Esophagus mucosa (tissue), 1 donor: Measurements from ENCODE around the gene MCM6. TPM values are rescaled to one million over a fixed set of nuclear protein-coding genes. Genes with fewer than 3 reads are reported as not detected.

Experiments used
- ATAC-seq: fragments of 200-7000 bp; cut with Tn5 transposase; one replicate; pipeline ENCODE4 v1.9.1; 2020
- total RNA-seq: library from RNA; stranded (reverse); gene quantifications from one replicate; pipeline ENCODE4 v1.2.4, GENCODE V29; 2023
- donor health status: DM: yes; HTN: yes; CAD: no.

Gene MCM6
- total RNA-seq, 1 donor from 2014 or later: 16.4 TPM

DNA sequence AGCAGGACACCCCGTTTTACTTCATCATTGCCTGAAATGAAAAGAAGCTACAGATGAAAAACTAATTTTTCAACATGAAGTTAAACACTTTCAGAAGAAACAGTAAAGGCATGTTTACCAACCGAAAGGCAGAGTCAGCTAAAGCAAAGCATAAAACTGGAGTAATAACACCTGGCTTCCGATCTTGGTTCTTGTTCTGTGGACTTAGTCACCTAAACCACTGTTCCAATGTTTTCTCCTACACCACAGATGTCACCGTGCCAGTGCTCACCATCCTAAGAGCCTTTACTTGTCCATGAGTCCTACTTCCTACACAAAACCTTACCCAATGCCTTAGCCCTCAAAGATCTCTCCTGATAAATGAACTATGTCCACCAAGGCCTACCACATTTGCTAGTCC lies 13.5 kb downstream of the MCM6 start:
- ATAC-seq: no peak

DNA sequence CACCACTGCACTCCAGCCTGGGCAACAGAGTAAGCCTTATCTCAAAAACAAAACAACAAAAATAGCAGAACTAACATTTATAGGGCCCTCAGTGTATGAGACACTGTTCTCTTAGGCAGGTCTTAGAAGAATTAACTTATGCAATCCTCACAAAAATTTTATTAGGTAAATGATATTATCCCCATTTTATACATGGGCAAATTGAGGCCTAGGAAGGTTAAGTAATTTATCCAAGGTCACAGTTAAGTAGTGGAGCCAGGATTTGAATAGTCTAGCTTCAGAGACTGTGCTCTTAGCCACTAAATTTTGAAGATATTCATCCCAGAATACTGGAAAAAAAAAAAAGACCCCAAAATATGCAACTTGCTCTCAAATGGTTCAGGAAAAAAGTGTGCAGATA lies 22.8 kb downstream of the MCM6 start:
- ATAC-seq: no peak

DNA sequence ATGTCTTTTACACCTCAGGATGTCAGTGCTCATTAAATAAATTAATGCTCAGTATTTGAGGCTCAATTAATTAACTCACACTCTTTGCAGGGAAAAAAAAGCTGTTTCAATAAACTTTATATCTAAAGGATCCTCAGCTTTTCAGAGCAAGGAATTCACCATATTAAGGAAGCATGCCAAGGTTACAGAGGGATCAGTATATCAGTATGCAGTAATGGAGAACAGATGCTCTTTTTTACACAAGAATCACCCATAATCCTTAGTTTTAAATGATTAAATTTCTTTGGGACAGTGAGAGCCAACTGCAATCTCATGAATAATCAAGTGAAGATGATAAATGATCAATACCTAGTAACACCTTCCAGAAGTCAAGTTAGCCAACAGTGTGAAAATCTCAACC lies 24.4 kb downstream of the MCM6 start:
- no peak for ATAC-seq

DNA sequence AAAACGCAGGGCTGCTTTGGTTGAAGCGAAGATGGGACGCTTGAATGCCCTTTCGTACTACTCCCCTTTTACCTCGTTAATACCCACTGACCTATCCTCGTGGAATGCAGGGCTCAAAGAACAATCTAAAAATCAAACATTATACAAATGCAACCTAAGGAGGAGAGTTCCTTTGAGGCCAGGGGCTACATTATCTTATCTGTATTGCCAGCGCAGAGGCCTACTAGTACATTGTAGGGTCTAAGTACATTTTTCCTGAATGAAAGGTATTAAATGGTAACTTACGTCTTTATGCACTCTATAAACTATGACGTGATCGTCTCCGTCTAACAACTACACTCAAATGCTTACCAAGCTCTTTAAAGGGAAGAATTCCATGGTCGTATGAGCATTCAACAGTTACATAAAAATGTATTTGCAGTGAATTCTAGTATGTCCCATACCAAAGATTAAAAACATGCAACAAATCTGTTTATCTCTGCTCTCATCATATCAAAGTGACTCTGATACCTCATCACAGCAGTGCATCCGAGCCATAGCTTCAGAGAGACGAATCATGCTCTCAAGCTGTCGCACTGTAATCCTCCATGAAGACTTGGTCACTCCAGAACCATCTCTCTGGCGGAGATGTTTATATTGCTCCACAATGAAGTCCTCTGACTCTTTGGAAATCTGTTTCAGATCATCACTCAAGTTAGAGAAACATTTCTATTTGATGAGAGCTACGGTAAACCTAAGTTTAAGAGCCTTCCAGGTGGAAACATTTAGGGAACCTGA lies 25.2 kb downstream of the MCM6 start:
- no peak for ATAC-seq

DNA sequence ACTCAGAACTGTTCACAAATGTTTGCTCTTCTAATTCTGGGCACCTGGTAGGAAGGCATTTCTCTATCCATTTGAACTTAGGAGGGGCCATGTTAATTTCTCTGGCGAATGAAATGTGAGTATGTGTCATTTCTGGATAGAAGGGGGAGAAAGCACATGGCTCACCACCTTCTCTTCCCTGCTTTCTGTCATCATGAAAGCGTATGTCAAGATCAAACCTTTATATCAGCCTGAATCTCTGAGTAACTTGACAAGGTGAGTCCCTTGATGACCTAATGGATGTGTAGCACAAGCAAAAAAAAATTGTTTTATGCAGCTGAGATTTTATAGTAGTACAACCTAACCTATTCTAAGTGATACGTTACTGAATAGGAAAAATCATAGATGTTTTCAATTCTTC lies 27.2 kb downstream of the MCM6 start:
- ATAC-seq: no peak

DNA sequence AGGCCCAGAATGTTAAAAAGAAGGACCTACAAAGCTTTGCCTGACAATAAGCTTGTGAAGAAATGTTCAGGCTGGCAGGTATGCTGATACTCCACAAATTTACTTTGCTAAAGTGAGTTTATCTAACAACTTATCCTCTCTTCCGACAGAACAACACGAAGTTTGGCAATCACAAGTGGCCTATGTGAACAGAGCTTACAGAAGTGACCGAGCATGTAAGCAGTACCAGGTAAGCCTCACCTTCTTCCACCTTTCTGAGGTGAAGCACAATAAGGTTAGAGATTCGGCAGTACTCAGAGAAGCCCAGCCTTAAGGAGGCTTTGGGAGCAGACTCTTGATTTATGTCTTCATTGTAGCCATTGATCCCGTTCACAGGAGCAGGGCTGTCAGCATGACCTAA lies 30.2 kb downstream of the MCM6 start:
- no peak for ATAC-seq

DNA sequence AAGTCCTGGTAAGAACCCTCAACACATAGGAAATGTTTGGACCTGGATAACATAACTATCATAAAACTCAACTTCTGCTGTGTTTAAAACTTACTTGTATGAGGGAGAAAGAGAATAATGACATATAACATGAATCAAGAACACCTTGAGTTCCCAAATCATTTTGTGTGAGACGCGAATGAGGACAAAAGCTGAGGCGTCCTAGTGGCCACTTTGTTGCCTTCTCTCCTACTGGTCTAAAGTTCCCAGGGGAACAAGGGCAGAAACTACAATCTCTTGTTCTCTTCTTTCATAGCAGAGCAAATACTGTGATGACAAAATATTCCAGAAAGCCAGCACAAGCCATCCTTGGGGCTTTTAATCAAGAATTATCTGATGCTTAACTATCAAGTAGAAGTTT lies 31.0 kb downstream of the MCM6 start:
- no peak for ATAC-seq

DNA sequence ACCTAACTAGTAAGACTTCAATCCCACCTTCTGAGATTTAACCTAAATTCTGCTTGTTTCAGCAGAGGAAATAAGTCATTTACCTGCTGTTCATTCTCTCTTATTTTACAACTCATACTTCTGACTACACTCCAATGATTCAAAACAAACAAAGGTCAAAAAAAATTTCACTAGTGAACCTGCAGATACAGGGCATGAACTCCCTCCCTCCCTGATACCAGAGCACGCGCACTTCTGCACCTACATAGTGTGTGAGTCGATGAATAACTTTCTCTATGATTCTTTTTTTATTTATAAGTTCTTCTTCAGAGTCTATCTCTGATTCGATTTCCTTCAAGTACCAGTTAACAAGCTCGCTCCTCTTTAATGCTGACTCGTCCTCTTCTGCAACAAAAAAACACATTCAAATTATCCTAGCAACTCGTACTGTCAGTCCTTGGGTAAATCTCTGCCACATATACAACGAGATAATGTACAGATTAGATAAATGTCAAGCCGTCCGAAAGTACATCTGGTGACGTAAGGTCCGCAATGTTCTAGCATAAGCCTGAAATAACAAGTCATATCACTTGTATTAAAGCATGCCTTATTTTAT lies 31.8 kb downstream of the MCM6 start:
- no peak for ATAC-seq

DNA sequence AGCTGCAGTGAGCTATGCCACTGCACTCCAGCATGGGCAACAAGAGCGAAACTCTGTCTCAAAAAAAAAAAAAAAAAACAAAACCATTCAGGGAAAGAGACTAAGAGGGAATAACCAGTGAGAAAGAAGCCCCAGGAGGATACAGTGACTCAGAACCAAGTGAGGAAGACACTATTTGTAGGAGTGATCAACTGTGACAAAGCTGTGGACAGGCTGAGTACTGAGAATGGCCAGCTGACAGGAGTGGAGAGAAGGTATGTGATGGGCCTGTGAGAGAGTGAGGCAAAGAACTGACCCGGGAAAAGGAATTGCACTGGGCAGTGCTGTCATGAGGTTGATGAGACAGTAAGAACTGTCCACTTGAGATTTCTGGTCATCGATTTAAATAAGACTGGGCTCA lies 32.6 kb downstream of the MCM6 start:
- ATAC-seq: no peak

DNA sequence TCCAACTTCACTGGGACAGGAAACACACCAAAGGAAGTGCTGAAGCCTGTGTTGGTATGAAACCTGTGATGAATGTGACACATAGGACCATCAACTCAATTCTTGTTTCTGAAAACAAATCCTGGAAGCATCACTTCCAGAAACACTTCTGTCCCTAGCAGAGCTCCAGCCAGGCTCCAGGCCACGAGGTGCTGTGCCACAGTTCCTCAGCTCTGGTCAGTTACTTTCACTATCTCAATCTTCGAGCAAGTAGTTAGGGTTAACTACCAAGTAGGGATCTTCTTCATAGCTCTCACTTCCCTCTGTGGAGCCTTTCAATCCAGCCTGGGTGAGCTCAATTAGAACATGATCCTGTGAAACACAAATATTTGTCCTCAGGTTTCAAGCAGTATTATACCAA lies 35.6 kb downstream of the MCM6 start:
- no peak for ATAC-seq

DNA sequence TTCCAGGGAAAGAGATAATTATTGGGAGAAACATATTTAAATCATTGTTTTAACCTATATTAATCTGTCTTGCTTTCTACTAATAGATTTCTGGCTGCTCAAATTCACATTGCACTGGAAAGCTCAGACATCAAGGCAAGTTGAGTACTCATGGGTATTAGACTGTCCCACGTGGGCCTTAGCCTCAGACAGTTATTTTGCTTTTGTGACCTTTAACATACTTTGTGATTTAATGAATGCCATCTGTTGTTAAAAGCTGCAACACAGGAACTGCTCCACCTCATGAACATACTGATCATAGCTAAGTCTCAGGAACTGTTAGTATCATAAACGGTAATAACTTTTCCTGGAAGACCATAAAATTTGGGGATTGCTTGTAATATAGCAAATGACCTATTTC lies 36.5 kb downstream of the MCM6 start:
- no peak for ATAC-seq

DNA sequence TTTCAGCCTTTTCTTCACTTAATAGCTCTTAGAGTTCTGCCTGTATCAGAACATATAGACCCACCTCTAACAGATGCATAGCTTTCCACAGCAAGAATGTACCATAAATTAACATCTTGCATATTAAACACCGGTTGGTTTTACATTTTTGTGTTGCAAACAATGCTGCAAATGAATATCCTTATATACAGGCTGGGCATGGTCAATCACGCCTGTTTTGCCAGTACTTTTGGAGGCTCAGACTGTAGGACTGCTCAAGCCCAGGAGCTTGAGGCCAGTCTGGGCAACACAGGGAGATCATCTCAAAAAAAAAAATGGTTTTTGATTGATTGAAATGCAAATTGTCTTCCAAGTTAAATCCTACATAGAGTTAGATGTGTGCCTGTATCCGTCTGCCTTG lies 37.7 kb downstream of the MCM6 start:
- no peak for ATAC-seq

DNA sequence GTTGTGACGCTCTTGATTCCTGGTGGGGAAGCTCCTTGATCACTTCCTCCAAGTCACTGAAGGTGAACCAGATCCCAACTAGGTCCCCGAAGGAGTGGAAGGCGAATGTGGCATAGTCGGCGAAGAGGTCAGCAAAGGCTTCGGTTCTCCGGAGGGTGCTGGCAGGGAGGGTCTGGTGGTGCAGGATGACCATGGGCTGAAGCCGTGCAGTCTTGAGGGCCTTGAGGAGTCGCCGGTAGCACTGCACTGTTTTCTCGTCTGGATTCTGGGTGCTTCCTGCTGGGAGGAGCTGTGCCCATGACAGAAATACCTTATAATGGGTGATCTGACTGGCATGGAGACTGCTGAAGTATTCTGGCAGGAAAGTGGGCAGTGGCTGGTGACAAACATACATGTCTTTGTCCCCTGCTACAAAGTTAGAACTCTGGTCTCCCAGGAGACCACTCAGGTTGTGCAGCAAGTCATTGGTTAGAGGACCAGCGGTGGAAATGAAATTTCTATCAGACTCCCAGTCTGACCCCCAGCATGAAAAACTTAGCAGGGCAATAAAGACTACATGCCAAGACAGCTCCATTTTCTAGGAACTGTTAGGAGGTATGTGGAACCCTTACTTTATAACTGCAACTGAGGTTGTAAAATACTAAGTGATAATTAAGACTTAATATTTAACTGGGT lies 39.5 kb downstream of the MCM6 start, which contains the start of gene LCT:
Gene LCT, minus strand, starts transcription at position 589 of the 675 bp plus-strand sequence. Its CDS starts 15 bp downstream, at position 574.
- no peak for ATAC-seq

DNA sequence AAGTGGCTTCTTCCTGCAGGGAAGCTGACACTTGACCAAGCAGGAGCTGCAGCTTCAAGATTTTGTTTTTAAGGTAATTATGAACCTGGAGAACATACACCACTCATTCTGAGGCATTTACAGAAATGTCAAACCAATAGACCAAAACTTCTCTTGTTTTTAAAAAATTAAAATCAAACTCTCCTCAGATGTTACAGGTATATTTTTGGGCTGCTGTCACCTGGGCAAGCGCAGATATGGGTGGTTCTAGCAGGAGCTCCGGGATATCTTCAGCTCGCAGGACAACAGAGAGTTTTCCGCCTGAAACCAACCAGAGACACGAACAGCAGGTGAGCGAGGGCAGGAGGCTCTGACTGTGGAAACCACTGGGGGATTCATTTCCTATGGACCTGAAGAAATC lies 43.4 kb downstream of the MCM6 start:
- ATAC-seq: no peak

DNA sequence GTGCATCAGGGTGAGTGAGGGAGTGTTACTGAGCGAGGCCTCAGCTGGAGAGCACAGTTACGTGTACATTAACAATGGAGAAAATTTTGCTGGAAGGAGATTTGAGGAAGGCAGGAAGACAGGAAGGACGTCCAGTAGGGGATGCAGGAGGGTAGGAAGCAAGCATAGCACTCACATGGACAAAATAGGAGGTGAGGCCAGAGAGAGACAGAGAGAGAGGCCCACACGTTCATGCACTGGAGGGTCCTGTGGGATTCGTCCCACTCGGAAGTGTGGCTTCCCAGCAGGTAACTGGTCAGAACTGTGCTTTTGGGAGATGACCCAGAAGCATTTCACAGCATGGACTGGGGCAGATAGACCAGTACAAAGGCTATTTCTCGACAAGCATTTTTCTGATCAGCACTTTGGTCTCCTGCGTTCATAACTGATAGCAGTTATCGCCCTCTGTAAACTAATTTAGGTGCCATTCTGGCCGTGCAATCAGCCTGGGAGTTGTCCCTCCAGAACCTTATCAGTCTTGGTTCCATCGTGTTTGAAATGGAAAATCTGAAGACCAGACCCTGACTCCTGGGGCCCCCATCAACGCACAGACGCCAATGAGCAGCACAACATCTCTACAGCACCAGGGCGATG lies 44.9 kb downstream of the MCM6 start:
- no peak for ATAC-seq

DNA sequence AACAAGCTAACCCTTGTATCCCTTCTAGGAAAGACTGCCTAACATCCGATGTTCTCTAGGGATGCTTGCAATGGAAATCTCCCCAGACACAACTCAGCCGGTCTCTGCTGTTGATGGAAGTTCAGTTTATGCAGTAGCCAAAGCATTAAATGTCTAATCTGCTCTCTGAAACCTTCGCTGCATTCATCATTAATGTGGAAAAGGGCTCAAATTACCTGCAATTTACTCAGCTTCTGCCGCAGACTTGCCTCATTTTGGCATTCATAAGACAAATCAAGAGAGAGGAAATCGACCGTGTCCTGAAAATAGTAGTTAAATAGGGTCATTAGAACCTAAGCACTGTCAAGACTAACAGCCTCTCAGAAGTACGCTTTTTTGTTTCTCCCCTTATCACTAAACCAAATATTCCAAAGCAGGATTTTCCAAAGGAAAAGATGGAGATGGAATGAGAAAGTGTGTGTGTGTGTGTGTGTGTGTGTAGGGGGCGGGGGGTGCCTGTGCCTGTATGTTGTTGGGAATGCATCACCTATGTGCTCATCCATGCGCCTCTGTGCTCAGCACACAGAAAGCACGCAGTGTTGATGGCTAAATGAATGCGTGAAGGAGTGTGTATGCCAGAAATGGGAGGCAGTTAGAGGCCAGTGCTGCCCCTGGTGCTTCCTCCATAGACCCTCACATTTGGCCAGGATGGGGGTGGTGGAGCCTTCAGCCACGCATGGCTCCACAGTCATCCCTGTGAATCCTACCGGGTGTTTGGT lies 46.7 kb downstream of the MCM6 start:
- no peak for ATAC-seq

DNA sequence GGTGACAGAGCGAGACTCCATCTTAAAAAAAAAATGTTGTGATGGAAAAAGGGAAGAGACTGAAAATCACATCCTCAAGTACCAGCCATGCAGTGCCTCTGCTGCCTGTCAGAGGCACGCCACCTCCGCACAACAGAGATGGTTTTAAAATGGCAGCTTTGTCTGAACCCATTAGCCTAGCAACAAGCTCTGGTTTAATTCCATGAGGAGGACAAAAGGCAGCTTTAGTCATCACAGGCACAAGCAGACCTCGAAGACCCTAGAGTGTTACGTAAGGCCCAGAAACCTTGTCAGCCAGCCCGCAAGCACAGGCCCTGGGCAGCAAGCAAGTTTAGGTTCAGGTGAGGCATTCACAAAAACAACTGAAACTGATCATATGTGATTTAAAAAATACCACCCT lies 49.7 kb downstream of the MCM6 start:
- no peak for ATAC-seq

DNA sequence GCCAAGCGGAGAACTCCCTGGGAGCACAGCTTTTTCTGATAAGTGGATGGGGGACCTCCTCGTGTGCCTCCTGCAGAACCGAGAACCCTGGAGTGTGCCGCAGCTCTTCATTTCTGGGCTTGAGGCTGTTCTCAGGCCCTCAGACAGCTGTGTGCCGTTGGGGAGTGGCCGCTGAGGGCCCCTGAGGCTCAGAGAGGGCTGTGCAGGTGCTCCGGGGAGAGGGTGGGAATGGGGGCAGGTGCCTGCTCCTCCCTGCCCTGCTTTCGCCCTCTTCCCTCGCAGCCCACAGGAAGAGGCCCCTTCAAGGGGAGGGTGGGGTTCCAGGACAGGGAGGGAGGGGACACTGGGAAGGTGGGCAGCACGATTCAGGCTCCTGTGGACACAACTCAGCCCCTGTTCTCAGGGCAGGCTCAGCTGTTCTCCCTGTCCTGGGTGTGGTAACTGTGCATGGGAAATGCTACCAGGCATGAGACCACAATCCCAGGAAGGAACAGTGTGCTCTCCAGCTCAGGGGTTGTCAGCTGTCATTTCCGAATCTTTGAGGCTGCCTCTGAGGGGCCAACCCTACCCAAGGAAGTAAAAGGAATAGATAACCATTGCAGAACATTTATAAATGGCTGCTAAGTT lies 50.6 kb downstream of the MCM6 start:
- no peak for ATAC-seq

DNA sequence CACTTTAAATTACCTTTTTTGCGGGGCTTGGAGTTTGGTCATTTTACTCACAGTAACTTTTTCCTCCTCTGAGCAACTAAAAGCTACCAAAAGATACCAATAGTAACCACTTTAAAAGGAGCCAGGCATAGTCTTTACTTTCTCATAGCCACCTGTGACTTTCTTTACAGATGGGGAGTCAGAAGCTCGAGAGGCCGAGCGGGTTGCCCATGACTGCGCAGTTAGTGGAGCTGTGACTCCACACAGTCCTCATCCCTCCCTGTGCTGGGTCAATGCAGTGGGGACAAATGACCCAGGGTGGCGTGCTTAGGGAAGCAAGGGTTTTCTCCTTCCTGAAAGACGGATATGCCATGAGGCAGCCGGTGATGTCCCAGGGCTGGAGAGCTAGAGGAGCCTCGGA lies 51.1 kb downstream of the MCM6 start:
- no peak for ATAC-seq

DNA sequence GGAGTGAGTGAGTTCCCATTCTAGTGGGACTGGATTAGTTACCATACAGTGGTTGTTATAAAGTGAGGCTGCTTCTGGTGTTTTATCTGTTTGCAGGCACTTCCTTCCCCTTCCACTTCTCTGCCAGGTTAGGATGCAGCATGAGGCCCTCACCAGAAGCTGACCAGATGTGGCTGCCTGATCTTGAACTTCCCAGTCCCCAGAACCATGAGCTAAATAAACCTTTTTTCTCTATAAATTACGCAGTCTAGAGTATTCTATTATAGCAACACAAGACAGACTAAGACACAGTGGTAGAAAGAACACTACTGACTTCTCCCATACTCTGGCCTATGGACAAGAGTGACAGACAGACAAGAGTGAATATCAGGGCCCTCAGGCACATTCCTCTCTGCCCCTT lies 53.4 kb downstream of the MCM6 start:
- ATAC-seq: no peak

DNA sequence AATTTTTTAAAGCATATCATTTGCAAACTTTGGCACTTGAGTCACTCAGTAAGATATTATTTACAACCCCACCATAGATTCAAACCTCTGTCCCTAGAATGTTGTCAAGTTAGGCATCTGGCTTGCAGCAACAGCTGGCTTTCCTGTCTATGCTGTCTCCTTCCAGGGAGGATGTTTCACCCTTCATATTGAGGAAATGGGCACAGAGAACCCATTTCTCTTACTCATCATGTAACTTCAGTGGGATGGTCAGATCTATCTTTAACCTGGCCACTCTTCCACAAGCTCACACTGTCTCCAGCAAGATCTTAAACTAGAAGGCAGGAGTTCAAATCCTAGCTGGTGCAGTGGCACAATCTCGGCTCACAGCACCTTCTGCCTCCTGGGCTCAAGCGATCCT lies 55.1 kb downstream of the MCM6 start:
- ATAC-seq: no peak

DNA sequence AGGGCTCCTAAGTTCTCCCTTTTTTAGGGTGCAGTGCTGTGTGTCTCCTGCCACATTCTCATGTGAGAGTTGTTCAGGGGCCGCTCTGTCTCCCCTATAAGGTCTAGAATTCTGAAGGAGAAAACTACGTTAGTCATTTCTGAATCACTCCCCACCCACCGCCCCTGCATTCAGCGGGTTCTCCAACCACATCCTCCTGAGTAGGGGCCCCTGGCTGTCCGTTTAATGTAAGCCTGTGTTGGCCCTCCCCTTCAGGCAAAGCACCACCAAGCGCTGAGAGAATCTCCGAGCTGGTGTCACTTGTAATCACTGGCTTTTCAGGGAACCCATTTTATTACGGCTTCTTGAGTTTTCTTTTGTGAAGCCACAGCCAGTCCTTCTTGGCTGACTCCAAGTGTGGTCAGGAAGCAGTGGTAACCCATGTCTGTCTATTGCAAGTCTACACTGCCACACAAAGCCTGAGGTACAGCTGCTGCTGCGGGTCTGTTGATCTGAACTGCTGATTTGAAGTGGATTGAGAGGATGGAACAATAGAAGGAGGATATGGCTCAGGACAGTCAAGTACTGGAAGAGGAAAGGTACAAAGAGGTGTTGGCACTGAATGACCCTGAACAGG lies 56.1 kb downstream of the MCM6 start:
- ATAC-seq: no peak
